Stimulated activated naive CD8-positive, alpha-beta T cell treated with anti-CD3 and anti-CD28 coated beads, Interleukin-15, Interleukin-2, amounts not matched to agents 100 U/mL and 50 U/mL, for 24 hours (primary cell): Measurements from ENCODE around the gene NUDT9.
"Not testable (repeated sequence)": the region's sequence is repeated elsewhere in the genome, so short reads cannot be mapped to it uniquely, and the experiment has no call there.

Experiments
- ATAC-seq: fragments of 150-1000 bp; cut with Tn5 transposase; one replicate; pipeline ENCODE4 v1.10.0; 2021
- DNase-seq: peaks from one replicate; pipeline ENCODE4 v3.0.0; 2021

The NUDT9 gene

DNA sequence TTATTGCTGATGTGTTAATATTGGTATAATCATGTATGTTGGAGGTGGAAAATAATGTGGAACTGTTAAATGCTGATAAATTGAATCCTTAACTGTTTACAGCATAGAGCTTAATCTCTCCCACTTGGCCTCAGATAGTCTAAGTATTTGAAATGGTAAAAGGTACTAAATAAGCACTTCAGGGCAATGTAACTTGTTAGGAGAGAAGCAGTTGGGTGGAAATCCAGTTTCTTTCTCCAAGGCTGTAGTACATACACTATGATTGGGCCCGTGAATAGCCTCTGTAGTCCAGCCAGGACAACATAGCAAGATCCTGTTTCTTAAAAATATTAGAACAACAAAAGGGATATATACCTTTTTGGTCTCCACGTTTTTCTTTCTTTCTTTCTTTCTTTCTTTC lies 39.7 kb downstream of the NUDT9 start:
- ATAC-seq (no peak), DNase-seq (no peak)

DNA sequence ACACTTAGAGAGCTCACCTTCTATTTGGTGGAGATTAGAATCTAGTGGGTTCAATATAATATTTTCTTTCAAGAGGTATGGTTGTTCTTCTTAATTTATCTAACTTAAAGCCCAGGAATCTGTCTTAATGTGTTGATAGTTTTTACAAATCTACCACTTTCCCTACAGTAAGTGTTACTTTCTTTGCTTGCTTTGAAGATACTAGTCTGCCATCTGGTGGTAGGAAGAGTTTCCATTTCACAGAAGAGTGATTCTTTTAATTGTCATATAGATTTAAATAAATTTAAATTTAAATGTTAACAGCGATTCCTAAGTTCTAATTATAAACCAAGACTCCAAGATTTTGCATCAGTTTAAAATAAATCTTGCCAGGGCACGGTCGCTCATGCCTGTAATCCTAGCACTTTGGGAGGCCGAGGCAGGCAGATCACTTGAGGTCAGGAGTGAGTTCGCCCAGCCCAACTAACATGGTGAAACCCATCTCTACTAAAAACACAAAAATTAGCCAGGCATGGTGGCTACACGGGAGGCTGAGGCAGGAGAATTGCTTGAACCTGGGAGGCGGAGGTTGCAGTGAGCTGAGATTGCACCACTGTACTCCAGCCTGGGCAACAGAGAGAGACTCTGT lies 43.5 kb downstream of the NUDT9 start:
- ATAC-seq = no peak
- DNase-seq = no peak

DNA sequence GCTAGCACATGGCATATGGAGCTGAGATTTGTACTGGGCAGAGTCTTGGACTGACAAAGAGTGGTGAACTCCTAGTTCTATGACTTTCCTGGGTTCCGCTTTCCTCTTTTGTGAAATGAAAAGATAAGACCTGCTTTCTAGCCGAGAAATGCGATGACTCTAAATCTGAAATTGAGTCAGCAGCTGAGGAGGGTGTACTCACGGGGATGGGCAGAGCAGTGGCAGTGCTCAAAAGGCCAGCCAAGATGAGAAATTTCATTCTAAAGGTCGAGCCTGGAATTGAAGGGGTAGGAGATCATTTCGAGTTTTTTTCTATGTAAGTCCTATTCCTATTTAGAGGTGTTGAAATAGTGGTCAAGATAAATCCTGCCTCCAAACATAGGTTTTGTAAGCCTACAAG lies 47.0 kb downstream of the NUDT9 start:
- DNase-seq (no peak), ATAC-seq (peak; percentile 32)

DNA sequence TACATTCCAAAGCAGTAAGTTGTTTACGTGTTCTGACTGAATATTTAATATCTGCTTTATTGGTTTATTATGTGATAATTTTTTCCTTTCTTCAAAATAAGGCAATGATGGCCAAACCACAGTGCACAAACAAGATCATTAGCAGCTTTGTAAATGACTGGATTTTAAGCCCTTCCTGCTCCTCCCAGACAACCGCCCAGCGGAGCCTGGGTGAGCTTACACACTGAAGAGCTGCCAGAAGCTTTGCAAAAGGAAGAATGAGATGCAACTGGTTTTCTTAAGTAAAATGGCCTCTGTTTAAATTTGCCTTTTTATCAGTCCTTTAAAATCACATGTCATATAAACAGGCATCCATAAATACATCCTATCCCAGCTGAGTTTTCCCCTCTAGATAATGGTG lies 54.6 kb downstream of the NUDT9 start:
- no peak for ATAC-seq
- no peak for DNase-seq

DNA sequence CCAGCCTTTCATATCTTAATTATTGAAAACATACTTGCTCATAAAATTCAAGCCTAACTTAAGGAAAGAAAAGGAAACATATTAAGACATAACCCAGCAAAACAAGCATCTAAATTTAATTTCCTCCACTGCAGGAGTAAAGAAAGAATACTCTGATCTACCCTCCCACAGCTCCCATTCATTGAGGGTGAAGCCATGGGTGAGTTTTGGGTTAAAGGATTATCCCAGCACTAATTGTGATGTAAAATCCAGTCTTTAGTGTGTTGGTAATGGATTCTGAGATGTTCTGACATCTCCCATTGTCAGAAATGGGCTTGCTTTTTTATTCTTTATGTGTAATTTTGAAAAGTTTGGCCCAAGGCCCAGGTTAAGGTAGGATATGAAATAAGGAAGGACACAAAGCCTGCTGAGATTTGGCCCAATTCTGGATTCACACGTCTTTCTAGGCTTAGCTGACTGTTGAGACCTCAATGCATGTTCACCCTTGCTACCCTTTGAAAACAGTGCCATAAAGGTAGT lies 56.4 kb downstream of the NUDT9 start:
- ATAC-seq = no peak
- DNase-seq = no peak

DNA sequence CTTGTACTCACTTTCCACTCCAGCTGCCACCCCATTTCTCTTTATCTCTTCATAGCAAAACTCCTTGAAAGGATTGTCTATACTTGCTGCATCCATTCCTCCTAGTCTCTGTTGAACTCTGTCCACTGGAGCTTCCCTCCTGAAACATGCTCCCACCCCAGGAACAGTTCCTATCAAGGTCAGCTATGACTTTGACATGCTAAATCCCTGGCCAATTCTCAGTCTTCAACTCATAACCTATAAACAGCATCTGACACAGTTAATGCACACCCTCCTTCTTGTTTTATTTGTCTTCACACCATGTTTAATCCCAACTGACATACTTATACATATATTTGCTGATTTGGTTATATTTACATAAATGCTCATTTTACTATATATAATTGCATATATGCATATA lies 59.0 kb downstream of the NUDT9 start:
- DNase-seq (no peak), ATAC-seq (no peak)

DNA sequence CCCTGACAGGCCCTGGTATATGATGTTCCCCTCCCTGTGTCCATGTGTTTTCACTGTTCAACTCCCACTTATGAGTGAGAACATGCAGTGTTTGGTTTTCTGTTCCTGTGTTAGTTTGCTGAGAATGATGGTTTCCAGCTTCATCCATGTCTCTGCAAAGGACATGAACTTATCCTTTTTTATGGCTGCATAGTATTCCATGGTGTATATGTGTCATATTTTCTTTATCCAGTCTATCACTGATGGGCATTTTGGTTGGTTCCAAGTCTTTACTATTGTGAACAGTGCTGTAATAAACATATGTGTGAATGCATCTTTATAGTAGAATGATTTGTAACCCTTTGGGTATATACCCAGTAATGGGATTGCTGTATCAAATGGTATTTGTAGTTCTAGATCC lies 60.9 kb downstream of the NUDT9 start:
- DNase-seq, ATAC-seq: not testable (repeated sequence)

DNA sequence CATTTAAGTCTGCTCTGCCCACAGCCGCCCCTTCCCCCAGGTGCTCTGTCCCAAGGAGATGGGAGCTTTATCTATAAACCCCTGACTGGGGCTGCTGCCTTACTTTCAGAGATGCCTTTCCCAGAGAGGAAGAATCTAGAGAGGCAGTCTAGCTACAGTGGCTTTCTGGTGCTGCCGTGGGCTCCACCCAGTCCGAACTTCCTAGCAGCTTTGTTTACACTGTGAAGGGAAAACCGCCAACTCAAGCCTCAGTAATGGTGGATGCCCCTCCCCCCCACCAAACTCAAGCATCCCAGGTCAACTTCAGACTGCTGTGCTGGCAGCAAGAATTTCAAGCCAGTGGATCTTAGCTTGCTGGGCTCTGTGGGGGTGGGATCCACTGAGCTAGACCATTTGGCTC lies 66.3 kb downstream of the NUDT9 start:
- ATAC-seq, DNase-seq: not testable (repeated sequence)

DNA sequence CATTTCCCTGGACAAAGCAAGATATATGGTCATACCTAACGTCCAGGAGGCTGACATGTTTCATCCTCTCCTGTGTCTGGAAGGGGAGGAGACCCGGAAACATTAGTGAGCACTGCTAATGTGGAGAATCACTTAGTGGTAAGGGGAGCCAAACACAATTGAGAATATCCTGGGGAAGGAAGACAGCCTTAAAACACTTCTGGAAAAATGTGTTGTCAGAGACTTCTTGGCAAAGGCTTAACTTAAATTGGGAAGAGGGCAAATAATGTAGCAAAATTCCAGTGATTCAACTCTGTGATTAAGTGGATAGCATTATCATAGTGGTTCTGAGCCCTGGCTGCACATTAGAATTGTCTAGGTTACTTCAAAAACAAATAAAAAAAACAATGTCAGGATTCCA lies 67.3 kb downstream of the NUDT9 start:
- no peak for ATAC-seq
- DNase-seq = no peak

DNA sequence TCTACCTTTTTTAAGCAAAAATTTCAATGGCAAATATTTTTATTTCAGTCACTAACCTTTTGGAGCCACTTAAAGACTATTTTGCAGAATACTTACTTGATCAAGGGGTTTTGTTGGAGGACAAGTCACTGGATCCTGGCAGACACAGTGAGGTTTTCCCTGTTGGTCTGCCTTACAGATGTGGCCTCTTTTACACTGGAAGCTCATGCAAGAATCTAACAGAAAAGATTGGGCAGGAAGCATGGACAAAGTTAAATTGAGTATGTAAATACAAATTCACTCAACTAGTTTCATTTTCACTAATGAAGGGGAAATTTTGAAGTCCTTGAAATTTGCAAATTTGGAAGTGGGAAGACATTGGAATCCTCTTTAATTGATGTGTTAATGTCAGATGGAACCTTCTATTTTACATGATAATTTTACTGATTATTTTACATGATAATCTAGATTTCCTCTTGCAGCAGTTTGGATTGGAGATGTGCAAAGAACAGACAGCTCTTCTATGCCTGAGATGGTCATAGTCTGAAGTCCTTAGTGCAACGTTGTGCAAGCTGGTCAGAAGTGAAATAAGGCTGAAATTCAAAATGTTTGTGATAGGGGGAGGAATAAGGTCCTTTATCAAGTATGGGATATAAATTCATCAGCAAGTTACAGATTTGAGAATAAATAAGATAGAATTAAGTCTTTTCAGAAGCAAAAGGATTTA lies 68.4 kb downstream of the NUDT9 start:
- DNase-seq = no peak
- ATAC-seq = no peak

DNA sequence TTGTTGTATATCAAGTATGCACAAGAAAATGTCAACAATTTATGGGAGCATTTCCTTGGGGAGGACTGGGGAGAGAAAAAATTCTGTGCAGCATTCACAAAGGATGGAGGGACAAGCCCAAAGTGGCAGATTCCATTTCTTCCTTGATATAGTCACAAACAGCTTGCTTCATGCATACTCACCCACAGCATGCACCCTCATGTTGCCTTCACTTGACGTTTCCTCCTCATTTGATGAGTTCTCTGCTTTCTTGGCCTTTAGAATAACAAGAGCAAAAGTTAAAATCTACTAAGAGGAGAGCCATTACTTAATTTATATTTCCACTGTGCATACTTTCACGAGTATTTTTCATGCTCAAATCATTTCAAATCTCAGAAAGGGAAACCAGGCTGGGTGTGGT lies 69.1 kb downstream of the NUDT9 start:
- no peak for ATAC-seq
- DNase-seq = no peak

DNA sequence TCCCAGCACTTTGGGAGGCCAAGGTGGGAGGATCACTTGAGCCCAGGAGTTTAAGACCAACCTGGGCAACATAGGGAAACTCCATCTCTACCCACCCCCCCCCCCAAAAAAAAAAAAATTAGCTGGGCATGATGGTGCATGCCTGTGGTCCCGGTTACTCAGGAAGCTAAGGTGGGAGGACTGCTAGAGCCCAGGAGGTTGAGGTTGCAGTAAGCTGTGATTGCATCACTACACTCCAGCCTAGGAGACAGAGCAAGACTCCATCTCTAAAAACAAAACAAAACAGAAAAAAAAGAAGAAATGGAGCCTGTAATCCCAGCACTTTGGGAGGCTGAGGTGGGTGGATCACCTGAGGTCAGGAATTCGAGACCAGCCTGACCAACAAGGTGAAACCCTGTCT lies 69.5 kb downstream of the NUDT9 start:
- not testable (repeated sequence) for ATAC-seq, DNase-seq

DNA sequence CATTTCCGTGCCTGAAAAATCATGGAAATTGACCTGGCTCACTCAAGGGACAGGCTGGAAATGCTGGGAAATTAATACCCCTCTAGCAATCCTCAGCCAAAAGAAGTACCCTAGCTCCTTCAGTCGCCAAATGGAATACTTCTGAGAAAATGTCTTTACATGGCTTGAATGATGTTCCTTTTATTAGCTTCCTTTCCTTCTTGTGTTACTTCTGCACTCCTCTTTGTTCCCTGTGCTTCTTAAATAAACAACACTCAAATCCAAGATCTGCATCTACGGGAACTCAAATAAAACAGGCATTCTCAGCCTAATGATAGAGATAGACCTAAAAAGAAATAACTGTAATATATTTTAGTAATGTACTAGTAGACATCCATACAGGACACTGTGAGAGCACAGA lies 70.7 kb downstream of the NUDT9 start:
- no peak for ATAC-seq
- no peak for DNase-seq

DNA sequence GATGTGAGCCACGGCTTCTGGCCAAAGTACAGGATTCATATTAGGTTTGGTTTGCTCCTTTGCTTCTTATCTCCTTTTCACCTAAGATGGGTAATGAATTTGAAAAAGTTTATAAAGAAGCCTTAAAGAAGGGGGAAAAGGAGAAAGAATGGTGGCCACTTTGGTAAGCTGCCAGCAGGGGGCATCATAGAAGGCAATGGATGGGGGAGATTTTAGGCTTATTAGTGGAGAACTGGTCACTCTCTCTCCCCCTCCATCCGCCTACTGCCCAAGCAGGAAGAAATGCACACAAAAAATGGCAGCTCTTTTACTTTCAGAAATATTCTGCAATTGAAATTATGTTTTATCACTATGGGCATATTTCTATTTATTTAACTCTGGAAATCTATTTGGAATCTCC lies 74.8 kb downstream of the NUDT9 start:
- peak; percentile 21 for DNase-seq
- ATAC-seq = no peak

DNA sequence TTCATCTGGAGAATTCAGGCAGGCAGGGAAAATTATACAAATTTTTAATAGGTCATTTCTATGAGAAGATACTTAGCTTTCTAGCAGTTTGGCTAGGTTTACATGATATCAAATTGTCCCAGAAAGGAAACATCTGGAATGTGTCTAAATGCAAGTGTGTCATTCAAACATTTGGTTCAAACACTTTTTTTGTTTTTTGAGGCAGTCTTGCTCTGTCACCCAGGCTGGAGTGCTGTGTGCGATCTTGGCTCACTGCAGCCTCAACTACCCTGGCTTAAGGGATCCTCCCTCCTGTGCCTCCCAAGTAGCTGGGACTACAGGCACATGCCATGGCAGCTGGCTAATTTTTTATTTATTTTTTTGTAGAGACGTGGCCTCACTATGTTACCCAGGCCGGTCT lies 75.2 kb downstream of the NUDT9 start:
- ATAC-seq (no peak), DNase-seq (no peak)

DNA sequence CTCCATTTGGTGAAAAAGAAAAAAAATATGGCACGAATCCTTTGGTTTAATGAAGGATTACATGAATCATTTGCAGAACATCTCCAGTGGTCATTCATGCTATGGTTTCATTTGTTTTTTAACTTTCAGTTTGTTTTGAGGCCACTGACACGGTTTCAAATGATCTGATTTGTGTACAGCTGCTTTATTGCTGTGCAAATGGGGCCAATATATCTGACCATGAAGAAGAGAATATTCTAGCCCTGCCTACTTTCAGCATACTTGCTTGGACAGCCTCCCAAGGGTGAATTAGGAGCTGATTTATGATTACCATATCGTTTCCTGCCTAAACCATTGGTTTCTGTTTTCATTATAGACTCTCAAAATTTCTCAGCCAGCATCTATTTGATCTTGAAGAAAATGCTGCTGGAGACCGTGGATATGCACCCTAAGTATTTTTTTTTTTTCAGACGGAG lies 76.1 kb downstream of the NUDT9 start:
- no peak for DNase-seq
- no peak for ATAC-seq

DNA sequence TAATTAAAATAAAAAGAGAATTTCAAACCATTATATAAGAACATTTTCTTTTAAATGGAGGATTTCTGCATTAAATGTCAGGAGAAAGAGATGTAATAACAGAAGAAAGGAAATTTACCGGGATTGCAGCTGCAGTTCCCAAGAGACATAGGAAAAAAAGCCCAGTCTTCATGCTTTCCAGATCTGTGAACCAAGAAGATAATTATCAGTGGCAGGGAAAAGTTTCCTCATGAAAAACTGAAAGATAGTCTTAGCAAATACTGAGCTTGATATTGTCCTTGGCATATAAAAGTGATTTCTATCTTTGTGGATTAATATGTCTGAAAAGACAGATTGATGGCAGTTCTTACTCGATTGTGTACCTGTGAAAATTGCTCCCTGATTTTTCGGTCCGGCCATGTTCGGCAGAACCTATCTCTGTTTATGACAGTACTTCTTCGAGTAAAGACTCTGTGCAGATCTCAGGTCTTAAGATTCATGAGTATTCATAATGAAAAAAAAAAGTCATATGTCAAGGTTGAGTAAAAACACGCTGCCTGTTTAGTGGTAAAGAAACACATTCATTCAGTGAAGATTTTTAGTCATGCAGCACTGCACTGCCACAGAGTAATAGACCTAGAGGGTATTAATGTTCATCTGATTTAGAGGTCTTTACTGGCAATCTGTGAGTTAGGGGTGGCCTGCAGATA lies 77.2 kb downstream of the NUDT9 start:
- ATAC-seq (no peak), DNase-seq (no peak)

DNA sequence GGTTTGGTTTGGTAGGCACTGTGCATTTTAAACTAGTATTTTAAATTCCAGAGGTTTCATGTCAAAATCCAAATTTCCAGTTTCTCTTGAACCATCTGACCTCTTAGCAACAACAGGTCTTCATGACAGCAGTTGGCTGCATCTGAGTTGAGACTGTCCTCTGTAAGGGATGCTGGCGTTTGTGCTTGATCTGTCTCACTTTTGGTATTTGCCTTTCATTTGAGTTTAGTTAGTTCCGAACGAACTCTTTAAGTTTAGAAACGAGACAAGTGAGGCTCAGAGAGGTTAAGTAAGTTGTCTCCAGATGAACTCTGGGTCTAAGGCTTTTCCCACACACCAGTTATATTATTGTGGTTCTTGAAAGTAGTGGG lies 77.7 kb downstream of the NUDT9 start:
- no peak for ATAC-seq
- DNase-seq = no peak

DNA sequence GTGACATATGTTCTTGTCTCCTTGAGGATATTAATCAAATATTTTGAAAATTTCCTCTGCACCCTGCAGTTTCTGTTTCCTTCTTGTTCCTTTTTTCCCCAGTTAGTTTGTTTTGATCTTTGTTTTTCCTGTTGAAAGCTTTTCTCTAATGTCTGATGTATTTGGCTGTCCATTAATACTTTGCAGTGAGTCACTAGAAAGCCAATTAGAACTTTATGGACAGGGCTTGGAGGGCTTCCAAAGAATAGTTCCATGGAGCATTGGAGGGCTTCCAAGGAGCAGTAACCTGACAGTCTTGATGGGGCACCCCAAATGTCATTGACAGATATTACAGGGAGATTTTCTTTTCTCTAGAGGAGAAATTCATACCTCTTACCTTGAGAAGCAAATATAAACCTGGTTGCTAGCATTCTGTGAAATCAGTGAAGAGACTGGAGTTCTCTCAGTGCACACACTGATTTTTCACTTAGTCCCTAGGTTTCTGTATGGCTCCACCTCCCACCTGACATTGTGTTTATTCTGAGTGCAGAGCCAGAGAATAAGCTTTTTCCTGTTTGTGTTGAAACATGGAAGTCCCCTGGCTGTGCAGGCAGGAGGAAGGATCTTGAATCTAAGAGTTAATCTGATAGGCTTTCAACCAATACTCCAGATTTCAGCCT lies 80.3 kb downstream of the NUDT9 start:
- no peak for DNase-seq
- no peak for ATAC-seq

DNA sequence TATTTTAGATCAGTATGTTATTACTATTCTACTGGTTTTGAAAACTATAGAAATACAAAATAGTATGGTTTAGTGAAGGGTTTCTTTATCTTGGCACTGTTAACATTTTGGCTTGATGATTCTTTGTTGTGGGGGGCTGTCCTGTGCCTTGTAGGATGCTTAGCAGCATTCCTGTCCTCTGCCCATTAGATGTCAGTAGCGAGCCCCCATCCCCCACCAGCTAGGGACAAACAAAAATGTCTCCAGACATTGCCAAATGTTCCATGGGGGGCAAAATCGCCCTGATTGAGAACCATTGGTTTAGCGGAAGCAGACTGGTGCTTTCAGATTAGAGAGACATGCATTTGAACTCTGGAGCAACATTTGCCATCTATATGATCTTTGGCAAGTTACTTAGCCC lies 83.5 kb downstream of the NUDT9 start:
- DNase-seq (peak; percentile 5), ATAC-seq (no peak)

DNA sequence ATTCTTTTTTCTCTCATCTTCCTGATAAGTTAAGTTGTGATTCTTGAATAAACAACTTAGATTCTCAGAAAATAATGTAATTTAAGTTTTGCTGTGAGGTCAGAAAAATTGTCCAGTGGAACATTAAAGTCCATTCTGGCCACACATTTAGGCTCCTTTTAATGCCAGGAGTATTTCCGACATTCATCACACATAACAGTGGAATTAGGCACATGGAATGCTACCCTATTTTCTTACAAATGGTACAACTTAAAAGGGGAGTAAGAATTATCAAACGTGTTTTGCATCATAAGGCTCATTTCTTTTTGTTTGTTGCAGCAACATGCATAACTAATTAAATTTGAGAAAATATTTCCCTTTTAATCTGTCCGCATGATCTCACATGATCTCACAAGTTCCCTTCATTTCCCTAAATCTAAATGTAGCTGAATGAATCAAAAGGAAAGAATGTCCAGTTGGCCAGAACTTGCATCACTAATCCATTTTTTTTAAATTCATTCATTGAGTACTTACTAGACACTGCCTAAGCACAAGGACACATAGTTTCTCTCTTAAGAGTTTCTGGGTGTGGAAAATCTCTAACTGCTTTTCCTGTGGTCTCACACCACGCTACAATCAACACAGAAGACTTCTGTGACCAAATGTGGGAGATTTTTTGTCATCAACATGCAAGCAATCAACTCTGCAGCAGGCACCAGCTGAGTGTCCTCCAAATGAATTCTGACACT lies 84.8 kb downstream of the NUDT9 start:
- ATAC-seq = no peak
- no peak for DNase-seq
